Astrocyte (in vitro differentiated cells and primary cell): ENCODE data around the gene URB1.

ENCODE experiments used
- CTCF ChIP-seq: IDR thresholded peaks from 2 replicates; pipeline ENCODE4 v1.5.1; 2011; ENCODE audit warnings: low read depth, mild to moderate bottlenecking, inconsistent platforms, low read length, moderate library complexity; ENCODE audit not compliant: insufficient read depth
- EZH2 ChIP-seq: IDR thresholded peaks from 2 replicates; pipeline ENCODE4 v1.6.1; 2012; ENCODE audit warnings: mild to moderate bottlenecking, low read length, inconsistent platforms; ENCODE audit not compliant: insufficient read depth

GRCh38 chr21:32278518-32279376 is 114.1 kb downstream of the URB1 start, which contains the start of gene MIS18A:
- TF ChIP-seq CTCF (no peak), EZH2 (no peak)
